ENCODE data around the gene PKM. TPM values are rescaled to one million over a fixed set of nuclear protein-coding genes. Genes with fewer than 3 reads are reported as not detected.

The PKM gene
- total and polyA plus RNA-seq, 9 of the 15 experiments (the other 6 are each of a cell fraction or from before 2014, with no cell fraction given) = 140 to 825 (median 383) TPM

DNA sequence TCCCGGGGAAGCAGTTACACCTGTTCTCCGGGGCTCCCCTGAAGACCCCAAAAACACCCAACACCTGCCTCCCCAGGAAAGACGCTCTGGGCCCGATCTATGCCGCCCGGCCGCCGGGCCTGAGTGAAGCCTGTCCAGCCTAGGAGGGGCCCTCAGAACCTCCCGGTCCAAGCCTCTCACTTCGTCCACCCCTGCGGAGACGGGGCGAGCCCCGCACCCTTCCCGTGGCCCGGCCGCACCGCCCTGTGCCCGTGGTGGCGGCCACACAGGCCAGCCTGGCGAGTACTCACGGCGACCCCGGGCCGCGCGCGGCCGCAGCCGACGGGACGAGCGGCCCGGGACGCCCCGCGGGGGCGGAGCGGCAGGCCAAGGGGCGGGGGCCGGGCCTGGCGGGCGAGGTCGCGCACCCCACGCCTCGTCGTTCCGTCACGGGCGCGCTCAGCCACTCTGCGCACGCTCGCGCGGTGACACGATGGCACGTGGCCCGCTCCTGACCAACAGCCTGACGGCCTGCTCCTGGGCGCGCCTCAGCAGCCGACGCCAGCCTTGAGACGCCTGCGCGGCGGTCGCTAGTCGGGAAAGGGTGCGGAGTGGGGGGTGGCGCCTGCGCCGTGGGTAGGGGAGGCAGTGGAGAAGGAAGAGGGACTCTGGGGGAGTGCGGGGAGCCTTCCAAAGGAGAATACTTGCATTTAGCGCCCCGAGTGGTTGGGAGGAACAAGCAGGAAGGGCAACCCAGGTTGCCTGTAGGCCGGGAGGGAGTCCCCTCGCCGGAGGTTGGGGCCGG, 41.4 kb upstream of the PKM start, which contains the start of gene PARP6 (continued):
- TF ChIP-seq SP2 (IDR thresholded peaks at IDR 0.05; ENCODE audit: extremely low read depth, low read depth, low read length, poor library complexity, severe bottlenecking) (peak; percentile 59), ZNF41 (CRISPR knock-in tag; conservative IDR thresholded peaks at IDR 0.05) (no peak), SMARCC2 (IDR thresholded peaks at IDR 0.05; ENCODE audit: low read depth) (no peak), POLR2AphosphoS2 (IDR thresholded peaks at IDR 0.05; ENCODE audit: low read length) (no peak), CEBPG (CRISPR knock-in tag; IDR thresholded peaks at IDR 0.05) (no peak), CEBPG (tag; conservative IDR thresholded peaks at IDR 0.05 in 1 of 2, IDR thresholded peaks at IDR 0.05 in 1 of 2) (no peak), KAT7 (CRISPR knock-in tag; IDR thresholded peaks at IDR 0.05; ENCODE audit: borderline replicate concordance) (peak; percentile 63; the same call in 1 of the 2 replicates), NFYB (IDR thresholded peaks at IDR 0.05; ENCODE audit: extremely low read depth, insufficient read length) (peak; percentile 42), ZNF583 (CRISPR knock-in tag; IDR thresholded peaks at IDR 0.05) (no peak), CTBP1 (IDR thresholded peaks at IDR 0.05; ENCODE audit: borderline replicate concordance) (peak; percentile 92), ELF2 (CRISPR knock-in tag; IDR thresholded peaks at IDR 0.05) (0 out of 2 replicates have a peak, but pooled peaks have one; percentile 20), CHD4 (IDR thresholded peaks at IDR 0.05; ENCODE audit: insufficient read depth, insufficient replicate concordance, low read depth, low read length, poor library complexity, severe bottlenecking) (no peak), HDAC2 (IDR thresholded peaks at IDR 0.05) (0 out of 2 replicates have a peak, but pooled peaks have one; percentile 14), ZNF354B (CRISPR knock-in tag; IDR thresholded peaks at IDR 0.05) (no peak)
- TF ChIP-seq, protein P1, sequence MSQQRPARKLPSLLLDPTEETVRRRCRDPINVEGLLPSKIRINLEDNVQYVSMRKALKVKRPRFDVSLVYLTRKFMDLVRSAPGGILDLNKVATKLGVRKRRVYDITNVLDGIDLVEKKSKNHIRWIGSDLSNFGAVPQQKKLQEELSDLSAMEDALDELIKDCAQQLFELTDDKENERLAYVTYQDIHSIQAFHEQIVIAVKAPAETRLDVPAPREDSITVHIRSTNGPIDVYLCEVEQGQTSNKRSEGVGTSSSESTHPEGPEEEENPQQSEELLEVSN (IDR thresholded peaks at IDR 0.05; ENCODE audit: borderline replicate concordance in 1 of 2, extremely low read depth in 1 of 2, insufficient read depth in 1 of 2, insufficient read length in 1 of 2, low read depth in 1 of 2, low read length in 1 of 2, poor library complexity in 1 of 2, severe bottlenecking in 1 of 2) = peak; percentile 98
- TF ChIP-seq, protein P2, sequence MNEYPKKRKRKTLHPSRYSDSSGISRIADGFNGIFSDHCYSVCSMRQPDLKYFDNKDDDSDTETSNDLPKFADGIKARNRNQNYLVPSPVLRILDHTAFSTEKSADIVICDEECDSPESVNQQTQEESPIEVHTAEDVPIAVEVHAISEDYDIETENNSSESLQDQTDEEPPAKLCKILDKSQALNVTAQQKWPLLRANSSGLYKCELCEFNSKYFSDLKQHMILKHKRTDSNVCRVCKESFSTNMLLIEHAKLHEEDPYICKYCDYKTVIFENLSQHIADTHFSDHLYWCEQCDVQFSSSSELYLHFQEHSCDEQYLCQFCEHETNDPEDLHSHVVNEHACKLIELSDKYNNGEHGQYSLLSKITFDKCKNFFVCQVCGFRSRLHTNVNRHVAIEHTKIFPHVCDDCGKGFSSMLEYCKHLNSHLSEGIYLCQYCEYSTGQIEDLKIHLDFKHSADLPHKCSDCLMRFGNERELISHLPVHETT (CRISPR knock-in tag; conservative IDR thresholded peaks at IDR 0.05 in 1 of 2, IDR thresholded peaks at IDR 0.05 in 1 of 2) = peak in 1 of 2 experiments; percentile 93; a peak in 2 of 4 replicates
- TF ChIP-seq, protein P3, sequence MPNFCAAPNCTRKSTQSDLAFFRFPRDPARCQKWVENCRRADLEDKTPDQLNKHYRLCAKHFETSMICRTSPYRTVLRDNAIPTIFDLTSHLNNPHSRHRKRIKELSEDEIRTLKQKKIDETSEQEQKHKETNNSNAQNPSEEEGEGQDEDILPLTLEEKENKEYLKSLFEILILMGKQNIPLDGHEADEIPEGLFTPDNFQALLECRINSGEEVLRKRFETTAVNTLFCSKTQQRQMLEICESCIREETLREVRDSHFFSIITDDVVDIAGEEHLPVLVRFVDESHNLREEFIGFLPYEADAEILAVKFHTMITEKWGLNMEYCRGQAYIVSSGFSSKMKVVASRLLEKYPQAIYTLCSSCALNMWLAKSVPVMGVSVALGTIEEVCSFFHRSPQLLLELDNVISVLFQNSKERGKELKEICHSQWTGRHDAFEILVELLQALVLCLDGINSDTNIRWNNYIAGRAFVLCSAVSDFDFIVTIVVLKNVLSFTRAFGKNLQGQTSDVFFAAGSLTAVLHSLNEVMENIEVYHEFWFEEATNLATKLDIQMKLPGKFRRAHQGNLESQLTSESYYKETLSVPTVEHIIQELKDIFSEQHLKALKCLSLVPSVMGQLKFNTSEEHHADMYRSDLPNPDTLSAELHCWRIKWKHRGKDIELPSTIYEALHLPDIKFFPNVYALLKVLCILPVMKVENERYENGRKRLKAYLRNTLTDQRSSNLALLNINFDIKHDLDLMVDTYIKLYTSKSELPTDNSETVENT (CRISPR knock-in tag; IDR thresholded peaks at IDR 0.05) = peak; percentile 98
- TF ChIP-seq, protein P4, sequence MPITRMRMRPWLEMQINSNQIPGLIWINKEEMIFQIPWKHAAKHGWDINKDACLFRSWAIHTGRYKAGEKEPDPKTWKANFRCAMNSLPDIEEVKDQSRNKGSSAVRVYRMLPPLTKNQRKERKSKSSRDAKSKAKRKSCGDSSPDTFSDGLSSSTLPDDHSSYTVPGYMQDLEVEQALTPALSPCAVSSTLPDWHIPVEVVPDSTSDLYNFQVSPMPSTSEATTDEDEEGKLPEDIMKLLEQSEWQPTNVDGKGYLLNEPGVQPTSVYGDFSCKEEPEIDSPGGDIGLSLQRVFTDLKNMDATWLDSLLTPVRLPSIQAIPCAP (CRISPR knock-in tag; IDR thresholded peaks at IDR 0.05; ENCODE audit: borderline replicate concordance) = no peak
- TF ChIP-seq, protein P5, sequence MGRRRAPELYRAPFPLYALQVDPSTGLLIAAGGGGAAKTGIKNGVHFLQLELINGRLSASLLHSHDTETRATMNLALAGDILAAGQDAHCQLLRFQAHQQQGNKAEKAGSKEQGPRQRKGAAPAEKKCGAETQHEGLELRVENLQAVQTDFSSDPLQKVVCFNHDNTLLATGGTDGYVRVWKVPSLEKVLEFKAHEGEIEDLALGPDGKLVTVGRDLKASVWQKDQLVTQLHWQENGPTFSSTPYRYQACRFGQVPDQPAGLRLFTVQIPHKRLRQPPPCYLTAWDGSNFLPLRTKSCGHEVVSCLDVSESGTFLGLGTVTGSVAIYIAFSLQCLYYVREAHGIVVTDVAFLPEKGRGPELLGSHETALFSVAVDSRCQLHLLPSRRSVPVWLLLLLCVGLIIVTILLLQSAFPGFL (CRISPR knock-in tag; IDR thresholded peaks at IDR 0.05) = no peak
